HG02588 (cell line): ENCODE measurements around the gene RCAN2.

Source experiments
- ATAC-seq: cut with Tn5 transposase; IDR thresholded peaks from one replicate; pipeline ENCODE4 v1.9.1; 2021; ENCODE audit warnings: mild to moderate bottlenecking, moderate library complexity; ENCODE audit not compliant: unreplicated experiment

RCAN2 gene

DNA sequence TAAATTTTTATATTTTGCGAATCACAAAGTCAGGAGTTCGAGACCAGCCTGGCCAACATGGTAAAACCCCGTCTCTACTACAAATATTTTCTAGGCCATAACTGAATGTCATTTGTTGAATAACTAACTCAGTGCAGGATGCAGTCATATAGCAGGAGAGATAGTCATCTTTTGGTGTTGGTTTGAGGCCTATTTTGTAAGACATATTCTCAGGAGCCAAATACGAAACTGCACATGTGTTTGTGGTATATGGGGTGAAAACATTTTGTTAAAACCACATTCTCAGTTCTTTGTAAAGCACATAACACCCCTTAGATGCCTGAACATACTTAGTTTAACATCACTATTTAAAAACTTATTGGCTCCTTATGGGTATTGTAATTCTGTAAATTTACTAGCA is 315.8 kb downstream of the RCAN2 start:
- peak; percentile 66 for ATAC-seq

DNA sequence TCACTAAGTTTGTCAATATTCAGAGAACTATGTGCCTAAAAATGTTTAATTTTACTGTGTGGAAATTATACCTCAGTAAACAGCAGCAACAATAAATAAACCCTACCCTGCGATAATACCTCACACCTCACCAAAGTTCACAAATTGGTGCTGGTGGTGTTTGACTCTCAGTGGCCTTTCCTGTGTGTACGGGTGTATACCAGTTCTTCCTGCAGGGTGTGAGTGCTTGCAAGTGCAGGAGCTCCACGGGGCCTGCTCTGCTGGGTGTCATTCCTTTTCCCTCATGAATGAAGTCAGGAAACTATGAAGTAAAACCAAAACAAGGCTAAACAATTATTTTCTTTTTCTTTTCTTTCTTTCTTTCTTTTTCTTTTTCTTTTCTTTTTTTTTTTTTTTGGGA is 316.3 kb downstream of the RCAN2 start:
- no peak for ATAC-seq

DNA sequence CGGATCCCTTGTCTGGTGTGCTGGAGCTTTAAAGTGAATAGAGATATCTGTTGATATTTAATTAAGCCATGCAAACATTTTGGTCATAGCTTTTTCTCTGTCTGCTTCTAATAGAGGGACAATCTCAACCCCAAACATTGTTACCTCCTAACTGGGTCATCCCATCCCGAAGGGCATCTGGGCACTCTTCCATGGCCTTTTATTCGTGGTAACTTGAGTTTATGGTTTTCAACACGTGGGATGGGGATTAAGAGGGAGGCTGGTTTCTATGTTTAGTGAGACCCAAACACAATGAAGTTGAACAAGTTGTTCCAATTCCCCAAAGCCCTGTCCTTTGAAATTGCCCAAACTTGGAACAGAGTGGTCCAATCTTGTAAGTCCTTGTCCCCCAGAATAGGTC is 319.1 kb downstream of the RCAN2 start:
- ATAC-seq = no peak
